Smooth muscle cell (in vitro differentiated cells): Measurements from ENCODE around the gene FREY1. TPM values are rescaled to one million over a fixed set of nuclear protein-coding genes. Genes with fewer than 3 reads are reported as not detected.

Experiments used
- DNase-seq: peaks from one replicate; lab custom pipeline; 2025; ENCODE audit not compliant: unreplicated experiment; lab: John Stamatoyannopoulos, UW
- H2AFZ ChIP-seq: fragments of 200-600 bp; sonication (generic); 2 replicates; pipeline ENCODE4 v1.6.0; 2016; ENCODE audit warnings: antibody characterized with exemption, low read depth, mild to moderate bottlenecking
- H3F3A ChIP-seq: fragments of 200-600 bp; sonication (generic); 2 replicates; pipeline ENCODE4 v1.6.0; 2017; ENCODE audit warnings: antibody characterized with exemption, low read depth
- H3K27ac ChIP-seq: fragments of 200-600 bp; sonication (generic); 2 replicates; pipeline ENCODE4 v1.5.1; 2016; ENCODE audit warnings: low read depth, mild to moderate bottlenecking
- H3K27me3 ChIP-seq: fragments of 200-600 bp; sonication (generic); 2 replicates; pipeline ENCODE4 v1.6.1; 2016; ENCODE audit warnings: low read depth, mild to moderate bottlenecking
- H3K36me3 ChIP-seq: fragments of 200-600 bp; sonication (generic); 2 replicates; pipeline ENCODE4 v1.5.1; 2016; ENCODE audit warnings: low read depth
- H3K4me1 ChIP-seq: fragments of 200-600 bp; sonication (generic); 2 replicates; pipeline ENCODE4 v1.5.1; 2016; ENCODE audit warnings: low read depth
- H3K4me2 ChIP-seq: fragments of 200-600 bp; sonication (generic); 2 replicates; pipeline ENCODE4 v1.6.0; 2016; ENCODE audit warnings: mild to moderate bottlenecking
- H3K4me3 ChIP-seq: fragments of 200-600 bp; sonication (generic); 2 replicates; pipeline ENCODE4 v1.5.1; 2016; ENCODE audit warnings: mild to moderate bottlenecking
- H3K79me2 ChIP-seq: fragments of 200-600 bp; sonication (generic); 2 replicates; pipeline ENCODE4 v1.6.0; 2016; ENCODE audit warnings: low read depth, mild to moderate bottlenecking
- H3K9ac ChIP-seq: fragments of 200-600 bp; sonication (generic); 2 replicates; pipeline ENCODE4 v1.6.0; 2016; ENCODE audit warnings: low read depth
- H3K9me3 ChIP-seq: fragments of 200-600 bp; sonication (generic); replicated peaks from 2 replicates; pipeline ENCODE4 v1.5.1; 2016; ENCODE audit warnings: low read depth
- H4K20me1 ChIP-seq: fragments of 200-600 bp; sonication (generic); 2 replicates; pipeline ENCODE4 v1.6.0; 2016; ENCODE audit warnings: low read depth
- WGBS: methylation state at CpG from one replicate; pipeline ENCODE4 v1.1.7; 2016; ENCODE audit warnings: low lambda C conversion rate; 5-methylcytosine and 5-hydroxymethylcytosine counted together
- polyA plus RNA-seq: library from polyadenylated mRNA; unstranded; fragments of >200 nt; fragmentation: Nextera tagmentation; extraction: Ambion mirVana; gene quantifications from 2 replicates; pipeline ENCODE4 v1.2.1, GENCODE V29; 2016
- total RNA-seq: library from RNA; depleted of rRNA; stranded (reverse); fragments of >200 nt; gene quantifications from 2 replicates; pipeline ENCODE4 v1.2.3, GENCODE V29; 2014
- TF ChIP-seq, protein P1 (sequence below): fragments of 200-600 bp; sonication (generic); IDR thresholded peaks from 2 replicates; pipeline ENCODE4 v1.5.1; 2017; ENCODE audit warnings: borderline replicate concordance, mild to moderate bottlenecking, antibody characterized with exemption; ENCODE audit not compliant: insufficient read depth, poor library complexity, severe bottlenecking

Gene FREY1
- total and polyA plus RNA-seq, 2 experiments from 2014 or later, result 0.22 to 0.57 TPM

DNA sequence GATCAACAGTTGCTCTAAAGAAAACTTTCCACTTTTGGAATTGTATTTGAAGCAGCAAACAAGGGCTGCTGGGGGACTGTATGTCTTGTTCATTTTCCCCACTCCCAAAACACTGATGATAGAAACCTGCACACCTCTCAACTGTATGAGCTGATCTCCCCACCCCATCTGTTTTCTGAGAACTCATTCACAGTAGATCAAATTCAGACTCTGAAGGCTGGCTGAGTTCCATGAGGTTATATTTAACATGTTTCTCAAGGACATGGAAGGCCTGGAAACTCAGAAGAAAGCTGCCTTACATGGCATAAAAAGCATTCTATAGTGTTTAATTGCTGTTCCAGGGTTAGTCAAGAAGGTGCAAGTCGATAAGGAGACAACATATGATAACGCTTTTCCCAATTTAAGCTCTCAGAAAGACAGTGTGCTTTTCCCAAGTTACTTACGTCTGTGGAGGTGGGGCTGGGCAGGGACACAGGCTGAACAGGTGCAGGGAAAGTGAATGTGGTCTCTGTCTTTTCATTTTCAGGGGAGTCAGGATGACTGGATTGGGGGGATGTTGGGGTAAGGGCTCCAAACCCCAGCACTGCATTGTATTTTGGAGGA lies 38.4 kb upstream of the FREY1 start:
- no peak overlapping the region for H2AFZ ChIP-seq
- no peak overlapping the region for H3K9ac ChIP-seq
- DNase-seq, result no peak
- H3K4me2 ChIP-seq, result no peak overlapping the region
- H3K36me3 ChIP-seq, result peaks cover 7% of the 10 kb centered on the region
- H3K9me3 ChIP-seq, result no peaks in the 10 kb centered on the region
- TF ChIP-seq, protein P1, sequence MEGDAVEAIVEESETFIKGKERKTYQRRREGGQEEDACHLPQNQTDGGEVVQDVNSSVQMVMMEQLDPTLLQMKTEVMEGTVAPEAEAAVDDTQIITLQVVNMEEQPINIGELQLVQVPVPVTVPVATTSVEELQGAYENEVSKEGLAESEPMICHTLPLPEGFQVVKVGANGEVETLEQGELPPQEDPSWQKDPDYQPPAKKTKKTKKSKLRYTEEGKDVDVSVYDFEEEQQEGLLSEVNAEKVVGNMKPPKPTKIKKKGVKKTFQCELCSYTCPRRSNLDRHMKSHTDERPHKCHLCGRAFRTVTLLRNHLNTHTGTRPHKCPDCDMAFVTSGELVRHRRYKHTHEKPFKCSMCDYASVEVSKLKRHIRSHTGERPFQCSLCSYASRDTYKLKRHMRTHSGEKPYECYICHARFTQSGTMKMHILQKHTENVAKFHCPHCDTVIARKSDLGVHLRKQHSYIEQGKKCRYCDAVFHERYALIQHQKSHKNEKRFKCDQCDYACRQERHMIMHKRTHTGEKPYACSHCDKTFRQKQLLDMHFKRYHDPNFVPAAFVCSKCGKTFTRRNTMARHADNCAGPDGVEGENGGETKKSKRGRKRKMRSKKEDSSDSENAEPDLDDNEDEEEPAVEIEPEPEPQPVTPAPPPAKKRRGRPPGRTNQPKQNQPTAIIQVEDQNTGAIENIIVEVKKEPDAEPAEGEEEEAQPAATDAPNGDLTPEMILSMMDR, result no peak
- H3K4me1 ChIP-seq, result no peaks in the 10 kb centered on the region
- H3K4me3 ChIP-seq, result no peak overlapping the region
- no peaks in the 10 kb centered on the region for H3K27me3 ChIP-seq
- 99% methylated on average over 3 of the region's 3 CpGs for WGBS
- H3K79me2 ChIP-seq, result no peaks in the 10 kb centered on the region
- H3F3A ChIP-seq, result no peaks in the 10 kb centered on the region
- no peaks in the 10 kb centered on the region for H4K20me1 ChIP-seq
- H3K27ac ChIP-seq, result no peak overlapping the region

DNA sequence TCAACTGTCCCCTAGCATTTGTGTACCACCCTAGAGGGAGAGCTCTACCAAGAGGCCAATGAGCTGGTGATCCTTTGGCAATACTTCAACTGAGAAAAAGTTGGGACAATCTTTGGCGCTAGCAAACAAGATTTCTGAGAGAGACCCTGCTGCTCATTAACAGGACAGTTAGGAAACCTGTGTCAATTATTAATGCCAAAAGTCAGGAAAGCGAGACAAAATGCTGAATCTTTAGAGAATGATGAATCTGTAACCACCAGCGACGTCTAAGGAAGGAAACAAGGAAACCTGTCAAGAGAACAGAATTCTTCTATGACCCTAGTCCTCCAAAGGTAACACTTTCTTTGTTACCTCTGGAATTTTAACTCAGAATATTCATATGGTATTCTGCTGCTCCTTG lies 35.3 kb upstream of the FREY1 start:
- Histone ChIP-seq H3K4me1 (no peaks in the 10 kb centered on the region), H2AFZ (no peak overlapping the region), H3K9ac (no peak overlapping the region), H3K27me3 (no peaks in the 10 kb centered on the region), H3K36me3 (peaks cover 7% of the 10 kb centered on the region), H3K4me2 (no peak overlapping the region), H3K9me3 (no peaks in the 10 kb centered on the region), H3K79me2 (no peaks in the 10 kb centered on the region), H3K27ac (no peak overlapping the region), H3K4me3 (no peak overlapping the region), H3F3A (no peaks in the 10 kb centered on the region), H4K20me1 (no peaks in the 10 kb centered on the region)
- TF ChIP-seq, protein P1, result no peak
- DNase-seq, result no peak
- 96% methylated on average over 4 of the region's 4 CpGs for WGBS

DNA sequence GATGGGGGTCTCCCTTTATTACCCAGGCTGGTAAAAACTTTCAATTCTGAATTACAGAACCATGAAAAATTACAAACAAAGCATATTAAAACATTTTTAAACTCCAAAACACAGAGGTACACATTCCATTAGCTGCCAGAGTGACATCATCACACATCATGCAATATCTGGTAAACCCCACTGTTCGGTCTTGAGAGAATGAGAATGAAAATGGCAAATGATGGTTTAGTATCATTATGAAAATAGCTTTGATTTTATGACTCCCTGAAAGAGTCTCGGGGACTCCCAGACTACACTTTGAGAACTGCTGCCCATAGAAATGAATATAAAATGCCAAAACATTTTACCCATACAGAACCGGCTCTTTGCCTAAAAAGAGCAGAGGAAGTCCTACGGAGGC lies 34.2 kb upstream of the FREY1 start:
- Histone ChIP-seq H3K27me3 (no peaks in the 10 kb centered on the region), H3K4me3 (no peak overlapping the region), H3K4me1 (no peaks in the 10 kb centered on the region), H2AFZ (no peak overlapping the region), H3K79me2 (no peaks in the 10 kb centered on the region), H3K9me3 (no peaks in the 10 kb centered on the region), H3K9ac (no peak overlapping the region), H3K27ac (no peak overlapping the region), H3K36me3 (peaks cover 5% of the 10 kb centered on the region), H4K20me1 (no peaks in the 10 kb centered on the region), H3K4me2 (no peak overlapping the region), H3F3A (no peaks in the 10 kb centered on the region)
- DNase-seq, result no peak
- 96% methylated on average over 4 of the region's 4 CpGs for WGBS
- TF ChIP-seq, protein P1, result no peak

DNA sequence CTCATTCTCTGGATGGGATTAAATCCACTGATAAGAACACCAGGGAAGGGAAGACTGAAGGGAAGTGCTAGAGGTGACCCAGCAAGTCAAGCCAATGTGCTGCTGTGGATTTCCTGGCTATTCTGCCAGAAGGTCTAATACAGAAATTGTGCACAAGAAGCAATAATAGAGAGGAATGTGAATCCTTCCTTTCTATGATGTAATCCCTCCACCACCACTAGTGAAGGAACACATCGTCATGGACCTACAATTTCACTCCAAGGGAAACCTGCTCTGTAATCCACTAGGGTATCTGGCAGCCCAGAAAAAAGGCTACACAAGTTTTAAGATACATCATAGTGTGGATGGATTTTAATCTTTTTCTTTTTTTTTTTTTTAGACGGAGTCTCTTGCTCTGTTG lies 32.8 kb upstream of the FREY1 start:
- no peak overlapping the region for H3K4me2 ChIP-seq

More for the DNA sequence above, 32.8 kb upstream of the FREY1 start:
- no peak for DNase-seq
- H4K20me1 ChIP-seq, result no peaks in the 10 kb centered on the region
- peaks cover 12% of the 10 kb centered on the region for H3K36me3 ChIP-seq
- no peaks in the 10 kb centered on the region for H3F3A ChIP-seq
- no peak overlapping the region for H2AFZ ChIP-seq
- H3K9me3 ChIP-seq, result no peaks in the 10 kb centered on the region
- H3K27ac ChIP-seq, result no peak overlapping the region
- WGBS, result 94% methylated on average over 2 of the region's 2 CpGs
- no peaks in the 10 kb centered on the region for H3K27me3 ChIP-seq
- no peaks in the 10 kb centered on the region for H3K79me2 ChIP-seq
- H3K4me3 ChIP-seq, result no peak overlapping the region
- H3K9ac ChIP-seq, result no peak overlapping the region
- H3K4me1 ChIP-seq, result no peaks in the 10 kb centered on the region
- TF ChIP-seq, protein P1, result no peak
